ENCODE results near the gene FHIT. TPM values are rescaled to one million over a fixed set of nuclear protein-coding genes. Genes with fewer than 3 reads are reported as not detected.

The FHIT gene
- total RNA-seq, 1 experiment from 2014 or later: 3.6 TPM

- no peak for ATAC-seq
Measured at GRCh38 chr3:60364475-60364874, 886.8 kb downstream of the FHIT start.

DNA sequence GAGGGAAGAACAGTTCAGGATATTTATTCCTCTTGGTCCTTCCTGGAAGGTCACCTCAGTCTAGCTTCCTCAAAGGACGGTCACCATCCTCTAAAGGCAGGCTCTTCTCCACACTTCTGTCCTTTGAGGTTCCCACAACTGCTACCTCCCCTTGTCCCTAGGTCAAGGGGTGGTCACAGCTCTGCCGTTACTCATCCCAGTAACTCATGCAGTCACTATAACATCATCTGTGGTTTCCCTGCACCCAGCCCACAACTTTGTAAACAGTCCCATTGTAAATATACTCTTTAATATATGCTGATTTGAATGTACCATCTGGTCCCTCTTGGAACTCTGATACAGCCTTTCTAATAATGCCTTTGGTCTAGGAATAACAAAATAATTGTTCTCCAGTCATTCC lies 887.4 kb downstream of the FHIT start:
- no peaks in the 10 kb centered on the region for H4K20me1 ChIP-seq (ENCODE audit: low read length)
- TF ChIP-seq EZH2phosphoT487 (IDR thresholded peaks at IDR 0.05; ENCODE audit: borderline replicate concordance, low read length) (no peak), EZH2 (IDR thresholded peaks at IDR 0.05; ENCODE audit: low read length, unreplicated experiment) (no peak)
- TF ChIP-seq, protein P1, sequence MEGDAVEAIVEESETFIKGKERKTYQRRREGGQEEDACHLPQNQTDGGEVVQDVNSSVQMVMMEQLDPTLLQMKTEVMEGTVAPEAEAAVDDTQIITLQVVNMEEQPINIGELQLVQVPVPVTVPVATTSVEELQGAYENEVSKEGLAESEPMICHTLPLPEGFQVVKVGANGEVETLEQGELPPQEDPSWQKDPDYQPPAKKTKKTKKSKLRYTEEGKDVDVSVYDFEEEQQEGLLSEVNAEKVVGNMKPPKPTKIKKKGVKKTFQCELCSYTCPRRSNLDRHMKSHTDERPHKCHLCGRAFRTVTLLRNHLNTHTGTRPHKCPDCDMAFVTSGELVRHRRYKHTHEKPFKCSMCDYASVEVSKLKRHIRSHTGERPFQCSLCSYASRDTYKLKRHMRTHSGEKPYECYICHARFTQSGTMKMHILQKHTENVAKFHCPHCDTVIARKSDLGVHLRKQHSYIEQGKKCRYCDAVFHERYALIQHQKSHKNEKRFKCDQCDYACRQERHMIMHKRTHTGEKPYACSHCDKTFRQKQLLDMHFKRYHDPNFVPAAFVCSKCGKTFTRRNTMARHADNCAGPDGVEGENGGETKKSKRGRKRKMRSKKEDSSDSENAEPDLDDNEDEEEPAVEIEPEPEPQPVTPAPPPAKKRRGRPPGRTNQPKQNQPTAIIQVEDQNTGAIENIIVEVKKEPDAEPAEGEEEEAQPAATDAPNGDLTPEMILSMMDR (conservative IDR thresholded peaks at IDR 0.05; ENCODE audit: low read depth, low read length): no peak
- H3K27me3 ChIP-seq (ENCODE audit: low read length): no peaks in the 10 kb centered on the region
- H3K36me3 ChIP-seq (ENCODE audit: low read depth, low read length): no peaks in the 10 kb centered on the region
- H3F3A ChIP-seq (ENCODE audit: low read length, unreplicated experiment): no peaks in the 10 kb centered on the region
- no TSS peak for BruUV-seq (replicated peaks)
- peak; percentile 64 for ATAC-seq
- no peak overlapping the region for H3K4me3 ChIP-seq (ENCODE audit: low read length)
- no peaks in the 10 kb centered on the region for H3K9me2 ChIP-seq (replicated peaks; ENCODE audit: low read length)
- ChIA-PET POLR2A (ENCODE audit: unreplicated experiment) (no interaction called here), CTCF (no interaction called here)
- H3K4me2 ChIP-seq (ENCODE audit: low read length): no peak overlapping the region
- peaks cover 13% of the 10 kb centered on the region for H3K4me1 ChIP-seq (ENCODE audit: insufficient read depth, low read length)
- peak; percentile 38 for DNase-seq
- no peak overlapping the region for H2AFZ ChIP-seq (ENCODE audit: low read length)
- H3K27ac ChIP-seq (ENCODE audit: low read length): no peak overlapping the region
- H3K9ac ChIP-seq (ENCODE audit: low read length): no peak overlapping the region
- no peaks in the 10 kb centered on the region for H3K79me2 ChIP-seq (ENCODE audit: low read length)
- no peaks in the 10 kb centered on the region for H3K9me3 ChIP-seq (ENCODE audit: low read length)
- intact Hi-C loops (cut with micrococcal nuclease): loop anchor here (10.0 kb wide), 1 partner anchor 131 kb away; no protein-coding TSS in a partner anchor

More at GRCh38 chr3:60364475-60364874, 886.8 kb downstream of the FHIT start:
- Histone ChIP-seq H3K27ac (ENCODE audit: low read length) (no peak overlapping the region), H4K20me1 (ENCODE audit: low read length) (no peaks in the 10 kb centered on the region), H2AFZ (ENCODE audit: low read length) (no peak overlapping the region), H3K9me2 (replicated peaks; ENCODE audit: low read length) (no peaks in the 10 kb centered on the region), H3K4me1 (ENCODE audit: insufficient read depth, low read length) (peaks cover 13% of the 10 kb centered on the region), H3K27me3 (ENCODE audit: low read length) (no peaks in the 10 kb centered on the region), H3K36me3 (ENCODE audit: low read depth, low read length) (no peaks in the 10 kb centered on the region), H3K79me2 (ENCODE audit: low read length) (no peaks in the 10 kb centered on the region), H3K9me3 (ENCODE audit: low read length) (no peaks in the 10 kb centered on the region), H3K4me2 (ENCODE audit: low read length) (no peak overlapping the region), H3F3A (ENCODE audit: low read length, unreplicated experiment) (no peaks in the 10 kb centered on the region), H3K4me3 (ENCODE audit: low read length) (no peak overlapping the region), H3K9ac (ENCODE audit: low read length) (no peak overlapping the region)
- ChIA-PET POLR2A (ENCODE audit: unreplicated experiment) (no interaction called here), CTCF (no interaction called here)
- no peak for TF ChIP-seq EZH2phosphoT487 (IDR thresholded peaks at IDR 0.05; ENCODE audit: borderline replicate concordance, low read length)
- no peak for TF ChIP-seq EZH2 (IDR thresholded peaks at IDR 0.05; ENCODE audit: low read length, unreplicated experiment)
- TF ChIP-seq, protein P1 (conservative IDR thresholded peaks at IDR 0.05; ENCODE audit: low read depth, low read length): no peak
- DNase-seq: no peak
- intact Hi-C loops (cut with micrococcal nuclease): loop anchor here (10.0 kb wide), 1 partner anchor 130 kb away; no protein-coding TSS in a partner anchor
- no TSS peak for BruUV-seq (replicated peaks)

DNA sequence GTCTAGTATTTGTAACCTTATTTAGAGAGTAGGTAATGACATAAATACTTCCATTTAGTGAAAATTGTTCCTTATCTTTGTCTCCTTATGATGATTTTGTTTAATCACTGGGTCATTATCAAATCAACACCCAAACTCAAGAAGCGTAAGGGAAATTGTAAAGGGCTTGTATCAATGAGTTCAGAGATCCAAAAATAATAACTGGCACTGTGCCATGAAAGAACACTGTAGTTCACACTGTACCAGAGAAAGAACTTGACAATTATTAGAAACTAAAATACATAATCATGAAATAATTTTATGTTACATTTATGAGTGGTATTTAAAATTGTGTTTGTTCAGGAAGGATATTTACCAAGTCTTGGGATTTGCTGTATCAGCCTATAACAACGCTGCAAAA lies 895.4 kb downstream of the FHIT start:
- no peak for DNase-seq
- H3K36me3 ChIP-seq (ENCODE audit: low read depth, low read length): no peaks in the 10 kb centered on the region
- TF ChIP-seq, protein P1 (conservative IDR thresholded peaks at IDR 0.05; ENCODE audit: low read depth, low read length): no peak
- TF ChIP-seq EZH2phosphoT487 (IDR thresholded peaks at IDR 0.05; ENCODE audit: borderline replicate concordance, low read length) (no peak), EZH2 (IDR thresholded peaks at IDR 0.05; ENCODE audit: low read length, unreplicated experiment) (no peak)
- H2AFZ ChIP-seq (ENCODE audit: low read length): no peak overlapping the region
- no peaks in the 10 kb centered on the region for H3F3A ChIP-seq (ENCODE audit: low read length, unreplicated experiment)
- H3K4me2 ChIP-seq (ENCODE audit: low read length): no peak overlapping the region
- H3K79me2 ChIP-seq (ENCODE audit: low read length): no peaks in the 10 kb centered on the region
- H3K27ac ChIP-seq (ENCODE audit: low read length): no peak overlapping the region
- H3K27me3 ChIP-seq (ENCODE audit: low read length): no peaks in the 10 kb centered on the region
- intact Hi-C loops (cut with micrococcal nuclease): no loop called here
- CTCF ChIA-PET: no interaction called here
- no peaks in the 10 kb centered on the region for H3K9me3 ChIP-seq (ENCODE audit: low read length)
- no peaks in the 10 kb centered on the region for H3K9me2 ChIP-seq (replicated peaks; ENCODE audit: low read length)
- POLR2A ChIA-PET (ENCODE audit: unreplicated experiment): no interaction called here
- no peaks in the 10 kb centered on the region for H3K4me1 ChIP-seq (ENCODE audit: insufficient read depth, low read length)
- no peak overlapping the region for H3K9ac ChIP-seq (ENCODE audit: low read length)
- BruUV-seq (replicated peaks): no TSS peak
- ATAC-seq: no peak
- H3K4me3 ChIP-seq (ENCODE audit: low read length): no peak overlapping the region
- no peaks in the 10 kb centered on the region for H4K20me1 ChIP-seq (ENCODE audit: low read length)

Measured in PC-3 (cell line).